DMS79 treated with DMSO at 0.1 percent for 48 hours (cell line): ENCODE measurements around the gene PAFAH1B2.
"Not testable (repeated sequence)": the region's sequence is repeated elsewhere in the genome, so short reads cannot be mapped to it uniquely, and the experiment has no call there.

ENCODE experiments used
- DNase-seq: peaks from one replicate; lab custom pipeline; 2025; lab: John Stamatoyannopoulos, UW

The PAFAH1B2 gene

GRCh38 chr11:117127171-117127901, 16.8 kb upstream of the PAFAH1B2 start:
- DNase-seq: peak; percentile 81

DNA sequence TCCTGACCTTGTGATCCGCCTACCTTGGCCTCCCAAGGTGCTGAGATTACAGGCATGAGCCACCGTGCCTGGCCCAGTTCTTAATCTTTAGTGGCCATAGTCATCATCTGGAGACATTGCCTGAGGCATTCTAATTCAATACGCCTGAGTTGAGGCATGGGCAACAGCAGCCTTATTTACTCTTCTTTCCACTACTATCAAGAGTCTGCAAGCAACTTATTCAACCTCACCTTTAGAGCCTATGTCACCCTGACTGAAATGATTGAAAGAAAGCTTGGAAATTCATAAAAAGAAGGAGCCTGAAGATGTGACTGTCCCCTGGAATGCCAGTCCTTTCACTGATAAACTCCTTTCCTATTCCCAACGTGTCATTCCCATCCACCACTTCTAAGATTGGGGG, 15.8 kb upstream of the PAFAH1B2 start:
- no peak for DNase-seq

DNA sequence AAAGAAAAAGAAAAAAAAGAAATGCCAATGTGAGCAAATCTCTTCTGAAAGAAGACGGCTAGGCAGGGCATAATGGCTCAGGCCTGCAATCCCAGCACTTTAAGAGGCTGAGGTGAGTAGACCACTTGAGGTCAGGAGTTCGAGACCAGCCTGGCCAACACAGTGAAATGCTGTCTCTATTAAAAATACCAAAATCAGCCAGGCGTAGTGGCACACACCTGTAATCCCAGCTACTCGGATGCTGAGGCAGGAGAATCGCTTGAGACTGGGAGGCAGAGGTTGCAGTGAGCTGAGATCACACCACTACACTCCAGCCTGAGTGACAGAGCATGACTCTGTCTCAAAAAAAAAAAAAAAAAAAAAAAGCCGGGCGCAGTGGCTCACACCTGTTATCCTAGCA, 13.7 kb upstream of the PAFAH1B2 start:
- DNase-seq: not testable (repeated sequence)

GRCh38 chr11:117130879-117131278, 13.2 kb upstream of the PAFAH1B2 start:
- DNase-seq: no peak

GRCh38 chr11:117134431-117134830, 9.7 kb upstream of the PAFAH1B2 start:
- no peak for DNase-seq

DNA sequence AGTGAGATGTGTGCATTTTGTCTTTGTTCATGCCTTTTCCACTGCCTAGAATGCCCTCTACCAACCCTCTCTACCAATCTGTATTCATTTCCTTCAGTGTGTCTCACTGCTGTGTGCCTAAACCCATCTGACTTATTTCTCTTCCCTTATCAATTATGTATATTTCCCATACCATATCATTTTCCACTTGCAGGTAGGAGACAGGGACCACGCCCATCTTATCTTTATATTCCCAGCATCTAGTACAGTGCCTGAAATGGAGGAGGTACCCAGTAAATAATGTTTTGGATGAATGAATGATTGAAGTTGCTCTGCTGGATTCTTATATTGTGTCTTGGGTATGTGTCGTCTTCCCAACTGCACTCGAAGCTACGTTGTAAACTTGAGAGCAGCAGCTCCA, 9.1 kb upstream of the PAFAH1B2 start:
- DNase-seq: not testable (repeated sequence)

DNA sequence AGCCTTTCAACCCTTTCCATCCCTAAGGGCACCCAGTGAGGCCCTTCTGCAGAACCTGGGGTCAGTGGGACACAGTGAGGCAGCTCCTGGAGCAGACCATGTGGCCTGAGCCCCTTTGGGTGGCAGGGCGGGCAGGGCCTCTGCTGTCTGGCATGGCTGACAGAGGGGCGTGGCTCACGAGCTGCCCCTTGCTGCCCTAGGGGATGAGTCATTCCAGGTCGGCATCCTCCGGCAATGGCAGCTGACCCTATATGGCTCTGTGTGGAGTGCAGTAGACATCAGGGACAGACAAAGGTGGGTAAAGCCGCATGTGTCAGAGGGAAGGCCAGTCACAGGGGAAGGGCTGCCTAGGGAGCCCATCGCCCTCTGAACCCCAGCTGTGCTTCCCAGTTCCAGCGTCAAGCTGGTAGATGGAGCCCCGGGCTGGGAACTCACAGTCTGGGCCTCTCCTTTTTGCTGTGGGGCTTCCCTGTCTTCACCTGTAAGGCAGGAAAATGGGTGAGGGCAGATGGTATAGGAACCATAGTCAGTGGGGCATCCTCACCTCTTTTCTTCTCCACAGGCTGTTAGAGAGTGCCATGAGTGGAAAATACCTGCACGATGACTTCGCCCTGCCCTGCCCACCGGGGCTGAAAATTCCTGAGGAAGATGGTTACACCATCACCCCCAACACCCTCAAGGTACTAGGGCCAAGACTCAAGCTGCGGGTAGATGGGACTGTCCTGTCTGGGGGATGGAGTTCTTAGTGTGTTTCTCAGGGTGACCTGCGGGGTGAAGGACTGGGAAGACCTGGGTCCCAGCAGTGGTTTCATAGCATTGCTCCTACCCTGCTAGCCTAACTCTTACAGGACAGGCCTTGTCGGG, 6.6 kb upstream of the PAFAH1B2 start:
- not testable (repeated sequence) for DNase-seq

DNA sequence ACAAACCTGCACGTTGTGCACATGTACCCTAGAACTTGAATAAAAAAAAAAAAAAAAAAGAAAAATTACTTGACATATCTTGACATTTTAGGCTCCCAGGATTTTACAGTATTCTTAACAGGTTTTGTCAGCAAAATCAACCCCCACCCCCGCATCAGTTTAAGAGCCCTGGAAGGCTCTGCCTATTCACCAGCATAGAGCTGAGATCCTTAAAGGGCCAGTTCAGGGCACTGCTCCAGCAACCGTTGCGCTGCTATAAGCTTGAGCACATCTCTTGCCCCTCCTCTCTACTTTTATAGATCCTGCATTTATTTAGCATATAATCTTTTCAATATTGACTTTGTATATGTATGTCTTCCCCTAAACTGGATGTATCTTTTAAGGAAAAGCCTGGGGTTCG, 697 bp upstream of the PAFAH1B2 start:
- peak; percentile 85 for DNase-seq

DNA sequence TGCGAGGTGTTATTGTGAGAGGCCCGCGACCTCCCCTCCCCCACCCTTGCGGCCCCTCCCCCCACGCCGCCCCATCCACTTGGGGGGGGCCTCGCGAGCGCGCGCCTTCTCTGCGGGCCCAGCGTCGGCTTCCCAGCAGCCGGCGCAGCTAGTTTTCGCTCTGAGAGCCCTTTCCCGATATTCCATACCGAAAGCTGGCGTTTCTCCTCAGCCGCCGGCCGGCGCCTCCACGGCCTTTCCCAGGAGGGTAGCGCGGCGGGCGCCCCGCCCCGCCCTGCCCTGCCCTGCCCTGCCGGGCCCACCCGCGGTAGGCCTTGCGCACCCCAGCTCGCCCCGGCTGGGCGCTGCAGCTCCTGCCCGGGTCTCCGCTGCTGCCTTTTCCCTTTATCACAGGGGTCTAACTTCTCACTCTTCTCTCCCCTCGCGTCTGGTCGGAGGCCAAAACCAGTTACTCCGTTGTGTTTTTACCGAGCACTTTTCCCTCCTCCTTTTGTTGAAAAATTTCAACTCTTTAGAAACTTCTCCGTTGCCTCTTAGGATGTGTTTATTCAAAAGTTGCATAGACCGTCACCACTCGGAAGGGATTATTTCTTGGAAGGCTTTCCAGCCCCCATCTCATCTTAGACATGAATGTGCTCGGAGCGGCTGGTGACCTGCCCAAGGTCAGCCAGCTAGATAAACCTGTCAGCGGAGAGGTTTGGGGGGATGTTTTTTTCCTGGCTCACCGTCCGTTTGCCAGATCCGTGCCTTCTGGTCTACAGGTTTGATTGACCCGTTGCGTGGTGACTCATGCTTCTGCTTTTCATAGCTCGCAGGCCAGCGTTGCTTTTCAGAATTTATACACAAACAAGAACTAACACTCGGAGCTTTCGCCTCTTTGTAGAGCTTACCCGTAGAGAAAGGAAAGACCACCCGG, 648 bp downstream of the PAFAH1B2 start:
- DNase-seq: no peak

DNA sequence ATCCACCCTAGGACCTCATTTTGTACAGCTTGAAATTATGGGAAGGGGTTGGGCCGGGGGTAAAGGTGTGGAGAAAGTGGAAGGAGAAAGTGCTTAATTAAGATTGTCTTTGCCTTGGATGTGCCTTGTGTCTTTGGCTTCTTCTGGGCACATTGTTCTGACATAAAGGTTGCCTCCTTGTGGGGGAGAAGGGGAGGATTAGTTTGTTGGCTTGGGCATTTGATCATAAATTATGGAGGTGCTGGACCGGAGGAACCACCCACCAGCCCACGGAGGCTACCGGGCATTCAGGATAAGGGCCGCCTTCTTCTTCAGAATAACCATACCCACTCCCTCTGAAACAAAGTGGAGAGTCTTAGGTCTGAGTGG, 1.3 kb downstream of the PAFAH1B2 start:
- DNase-seq: no peak

- no peak for DNase-seq
These were observed 2.4 kb downstream of the PAFAH1B2 start for GRCh38 chr11:117146521-117146920.

- no peak for DNase-seq
These were observed 8.0 kb downstream of the PAFAH1B2 start for GRCh38 chr11:117152066-117152465.

- no peak for DNase-seq
These were observed 10.4 kb downstream of the PAFAH1B2 start for GRCh38 chr11:117154468-117154867.

DNA sequence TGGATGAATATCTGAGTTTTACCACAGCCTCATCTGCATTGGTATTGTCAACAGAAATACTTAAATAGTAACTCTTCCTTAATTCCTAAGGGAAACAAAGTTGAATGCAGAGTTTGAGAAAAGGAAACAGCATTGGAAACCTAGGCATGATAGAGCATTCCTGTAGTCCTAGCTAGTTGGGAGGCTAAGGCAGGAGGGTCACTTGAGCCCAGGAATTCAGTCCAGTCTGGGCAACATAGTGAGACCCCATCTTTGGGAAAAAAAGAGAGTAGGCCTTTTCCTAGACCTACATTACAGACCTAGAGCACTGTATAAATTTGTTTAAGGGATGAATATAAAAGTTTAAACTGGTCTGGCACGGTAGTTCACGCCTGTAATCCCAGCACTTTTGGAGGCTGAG, 13.4 kb downstream of the PAFAH1B2 start:
- no peak for DNase-seq

GRCh38 chr11:117159892-117160291, 15.8 kb downstream of the PAFAH1B2 start:
- no peak for DNase-seq

GRCh38 chr11:117160826-117161225, 16.7 kb downstream of the PAFAH1B2 start:
- DNase-seq: no peak

- no peak for DNase-seq
These were observed 22.4 kb downstream of the PAFAH1B2 start for GRCh38 chr11:117166491-117166890.

GRCh38 chr11:117169736-117170135, 25.6 kb downstream of the PAFAH1B2 start:
- DNase-seq: no peak

DNA sequence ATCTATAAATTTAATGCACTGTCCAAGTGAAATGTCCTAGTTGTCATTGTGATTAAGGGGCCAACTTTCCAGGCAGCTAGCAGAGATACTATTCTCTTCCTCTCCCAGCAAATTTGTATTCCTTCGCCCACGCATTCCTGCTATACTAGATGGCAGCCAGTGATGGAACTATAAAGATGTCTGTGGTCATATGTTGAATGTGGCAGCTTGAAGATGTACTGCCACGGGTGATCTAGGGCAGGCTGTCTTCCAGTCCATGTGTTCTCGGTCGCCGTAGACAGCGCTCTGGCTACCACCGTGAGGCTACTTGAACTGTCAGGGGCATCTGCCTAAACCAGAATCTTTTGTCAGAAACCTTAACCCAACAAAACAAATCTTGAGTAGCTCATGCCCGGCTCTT, 26.1 kb downstream of the PAFAH1B2 start:
- no peak for DNase-seq

DNA sequence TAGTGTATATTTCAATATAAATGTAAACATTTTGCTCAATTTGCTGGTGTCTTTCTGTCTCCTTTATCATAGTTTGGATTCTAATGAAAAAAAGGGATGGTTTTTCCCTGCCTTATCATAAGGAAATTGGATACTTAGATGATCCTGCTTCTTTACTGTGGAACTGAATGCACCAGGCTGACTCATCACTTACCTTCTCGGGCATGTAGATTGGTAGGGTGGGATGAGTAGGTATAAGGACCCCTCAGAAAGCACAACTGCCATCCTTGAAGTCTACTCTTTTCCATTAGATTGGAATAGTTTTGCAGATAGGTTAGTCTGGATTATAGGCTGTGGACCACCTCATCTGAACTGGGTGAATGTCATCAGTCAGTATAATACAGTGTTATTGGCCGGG, 26.9 kb downstream of the PAFAH1B2 start:
- no peak for DNase-seq

DNA sequence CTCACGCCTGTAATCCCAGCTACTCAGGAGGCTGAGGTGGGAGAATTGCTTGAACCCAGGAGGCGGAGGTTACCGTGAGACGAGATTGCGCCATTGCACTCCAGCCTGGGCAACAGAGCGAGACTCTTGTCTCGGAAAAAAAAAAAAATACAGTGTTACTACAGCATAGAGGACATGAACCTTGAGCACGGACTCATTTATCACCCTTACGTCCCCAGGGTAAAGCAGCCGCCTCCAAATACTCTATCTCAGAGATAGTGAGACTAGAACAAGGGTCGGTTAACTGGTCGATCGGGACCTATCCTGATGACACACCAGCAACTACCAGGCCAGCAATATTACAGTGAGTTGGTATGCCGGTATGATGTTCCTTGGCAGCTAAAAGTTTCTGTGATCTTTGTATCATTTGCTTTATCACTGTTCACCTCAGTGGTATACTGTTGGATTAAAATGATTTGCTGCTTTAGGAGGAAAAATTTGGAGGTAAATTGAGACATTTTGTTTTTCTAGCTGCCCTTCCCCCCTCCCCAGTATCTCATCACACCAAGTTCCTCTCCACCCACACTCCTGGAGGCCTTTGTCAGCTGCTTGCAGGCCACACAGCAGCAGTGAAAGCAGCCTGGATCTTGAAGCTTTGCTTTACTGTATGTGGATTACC, 27.4 kb downstream of the PAFAH1B2 start:
- no peak for DNase-seq
